HAP-1 (cell line): ENCODE results near the gene SYNGR3.

ENCODE experiments used
- DNase-seq, 2 experiments: peaks; one replicate each; pipeline ENCODE4 v3.0.0-alpha.2; 2016 to 2020; ENCODE audit warnings: low spot score in 2 of 2
- H3K27me3 ChIP-seq: fragments of 250-450 bp; sonication (Bioruptor Pico); 2 replicates; pipeline ENCODE4 v1.5.1; 2020; ENCODE audit warnings: low read depth, mild to moderate bottlenecking, moderate library complexity
- H3K36me3 ChIP-seq: fragments of 250-450 bp; sonication (Bioruptor Pico); replicated peaks from 2 replicates; pipeline ENCODE4 v1.5.1; 2020; ENCODE audit warnings: mild to moderate bottlenecking
- H3K4me1 ChIP-seq: fragments of 250-450 bp; sonication (Bioruptor Pico); 2 replicates; pipeline ENCODE4 v1.5.1; 2020; ENCODE audit warnings: mild to moderate bottlenecking
- H3K4me3 ChIP-seq: fragments of 250-450 bp; sonication (Bioruptor Pico); 2 replicates; pipeline ENCODE4 v1.5.1; 2020; ENCODE audit warnings: mild to moderate bottlenecking, moderate library complexity
- H3K9me3 ChIP-seq: fragments of 250-450 bp; sonication (Bioruptor Pico); 2 replicates; pipeline ENCODE4 v1.5.1; 2020; ENCODE audit warnings: mild to moderate bottlenecking, moderate library complexity
- in situ Hi-C: fragments of 300-500 bp; cut with MboI; formaldehyde crosslinking; loops from 3 replicates; pipeline ENCODE4 v1.14.3; 2020; ENCODE audit warnings: low sequenced_read_pairs, inconsistent platforms, mixed read lengths

The SYNGR3 gene

DNA sequence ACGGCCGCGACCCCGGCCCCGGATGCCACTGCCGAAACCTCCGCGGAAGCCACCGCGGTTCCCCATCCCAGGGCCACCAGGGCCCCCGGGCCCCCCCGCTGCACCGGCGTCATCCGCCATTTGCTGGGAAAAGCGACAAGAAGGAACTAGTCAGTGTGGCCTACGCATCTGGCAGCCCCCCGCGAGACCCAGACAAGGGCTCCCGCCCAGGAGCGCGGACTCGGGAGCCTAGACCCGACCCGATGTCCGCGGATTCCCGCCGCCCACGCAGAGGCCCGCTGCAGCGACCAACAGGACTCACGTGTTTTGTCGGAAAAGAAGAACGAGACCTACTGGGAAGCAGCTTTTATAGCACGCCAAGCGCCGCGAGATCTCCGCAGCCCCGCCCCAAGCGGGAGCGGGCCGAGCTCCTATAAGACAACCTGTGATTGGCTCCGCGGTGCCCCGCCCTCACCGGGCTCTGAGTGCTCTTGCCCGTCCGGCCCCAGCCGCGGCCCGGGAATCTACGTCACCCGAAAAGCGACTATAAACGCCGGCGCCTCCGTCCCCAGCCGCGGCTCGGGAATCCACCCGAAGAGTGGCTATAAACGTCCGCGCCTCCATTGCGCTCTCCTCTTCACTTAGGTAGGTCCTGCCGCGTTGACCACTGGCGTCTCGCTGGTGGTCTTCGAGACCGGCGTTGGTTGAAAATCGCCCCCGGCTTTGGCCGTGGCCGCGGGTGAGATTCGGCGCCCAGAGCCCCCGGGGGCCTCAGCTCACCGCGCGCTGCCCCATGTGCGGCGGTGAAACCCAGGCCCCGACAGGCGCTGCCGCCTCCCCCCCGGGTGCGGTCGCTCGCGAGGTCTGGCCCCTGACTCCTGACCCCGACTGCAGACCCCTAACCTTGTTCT, 25.0 kb upstream of the SYNGR3 start, which contains the start of gene RPS2:
Gene RPS2 (minus strand): TSS at position 321 of the 890 bp plus-strand sequence. CDS start 201 bp downstream, at position 120.
- Histone ChIP-seq H3K9me3 (no peaks in the 10 kb centered on the region), H3K36me3 (peaks cover 52% of the 10 kb centered on the region), H3K4me1 (peaks cover 32% of the 10 kb centered on the region), H3K27me3 (no peaks in the 10 kb centered on the region), H3K4me3 (peak within 1 kb of the TSS; percentile 100)
- DNase-seq: peak; percentile 93 to 98
- in situ Hi-C loops: no loop called here

DNA sequence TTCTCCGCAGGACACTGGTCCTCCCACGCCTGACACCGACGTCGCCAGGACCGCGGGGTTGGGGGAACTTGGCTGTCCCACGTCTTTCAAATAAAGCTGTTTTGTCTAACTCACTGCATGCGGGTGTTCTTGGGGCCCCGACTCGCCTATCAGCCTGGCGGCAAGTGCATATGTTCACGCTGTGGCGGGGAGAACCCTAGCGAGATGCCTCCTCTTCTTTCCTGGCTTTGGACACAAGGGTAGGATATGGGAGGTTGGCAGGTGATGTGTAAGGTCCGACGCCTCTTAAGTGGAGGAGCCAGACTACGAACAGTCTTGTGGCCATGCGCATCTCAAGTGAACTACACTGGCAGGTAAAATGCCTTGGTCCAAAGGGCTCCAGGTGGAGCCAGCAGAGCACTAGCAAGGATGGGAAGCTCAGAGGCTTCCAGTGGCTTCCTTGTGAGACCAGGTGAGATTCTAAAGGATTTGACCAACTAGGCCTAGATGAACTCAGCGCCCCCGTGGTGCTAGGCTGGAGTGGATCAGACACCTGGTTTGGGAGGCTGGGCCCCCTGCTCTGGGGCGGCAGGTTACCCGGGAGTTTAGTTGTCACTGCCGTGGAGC, 24.3 kb upstream of the SYNGR3 start:
- in situ Hi-C loops: no loop called here
- Histone ChIP-seq H3K36me3 (peaks cover 51% of the 10 kb centered on the region), H3K4me3 (peak overlapping the region; percentile 100), H3K9me3 (no peaks in the 10 kb centered on the region), H3K4me1 (peaks cover 29% of the 10 kb centered on the region), H3K27me3 (no peaks in the 10 kb centered on the region)
- no peak for DNase-seq

DNA sequence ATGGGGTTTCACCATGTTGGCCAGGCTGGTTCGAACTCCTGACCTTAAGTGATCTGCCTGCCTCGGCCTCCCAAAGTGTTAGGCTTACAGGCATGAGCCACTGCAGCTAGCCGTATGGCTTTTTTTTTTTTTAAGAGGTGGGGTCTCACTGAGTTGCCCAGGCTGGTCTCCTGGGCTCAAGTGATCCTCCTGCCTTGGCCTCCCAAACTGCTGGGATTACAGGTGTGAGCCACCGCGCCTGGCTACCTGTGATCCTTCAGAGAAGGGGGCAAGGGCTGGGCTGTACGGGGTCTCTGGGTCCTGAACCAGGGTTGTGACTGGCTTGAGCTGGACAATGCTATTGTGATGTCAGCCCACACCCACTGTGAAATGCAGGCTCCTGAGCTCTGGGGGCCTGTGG, 23.3 kb upstream of the SYNGR3 start, which contains the start of gene RNF151:
Gene RNF151 (plus strand): TSS at position 397 of the 400 bp plus-strand sequence. CDS start 26 bp downstream, outside the sequence.
- Histone ChIP-seq H3K4me1 (peaks cover 21% of the 10 kb centered on the region), H3K9me3 (no peaks in the 10 kb centered on the region), H3K36me3 (peaks cover 43% of the 10 kb centered on the region), H3K4me3 (peak within 1 kb of the TSS; percentile 100), H3K27me3 (no peaks in the 10 kb centered on the region)
- in situ Hi-C loops: no loop called here
- DNase-seq: no peak

DNA sequence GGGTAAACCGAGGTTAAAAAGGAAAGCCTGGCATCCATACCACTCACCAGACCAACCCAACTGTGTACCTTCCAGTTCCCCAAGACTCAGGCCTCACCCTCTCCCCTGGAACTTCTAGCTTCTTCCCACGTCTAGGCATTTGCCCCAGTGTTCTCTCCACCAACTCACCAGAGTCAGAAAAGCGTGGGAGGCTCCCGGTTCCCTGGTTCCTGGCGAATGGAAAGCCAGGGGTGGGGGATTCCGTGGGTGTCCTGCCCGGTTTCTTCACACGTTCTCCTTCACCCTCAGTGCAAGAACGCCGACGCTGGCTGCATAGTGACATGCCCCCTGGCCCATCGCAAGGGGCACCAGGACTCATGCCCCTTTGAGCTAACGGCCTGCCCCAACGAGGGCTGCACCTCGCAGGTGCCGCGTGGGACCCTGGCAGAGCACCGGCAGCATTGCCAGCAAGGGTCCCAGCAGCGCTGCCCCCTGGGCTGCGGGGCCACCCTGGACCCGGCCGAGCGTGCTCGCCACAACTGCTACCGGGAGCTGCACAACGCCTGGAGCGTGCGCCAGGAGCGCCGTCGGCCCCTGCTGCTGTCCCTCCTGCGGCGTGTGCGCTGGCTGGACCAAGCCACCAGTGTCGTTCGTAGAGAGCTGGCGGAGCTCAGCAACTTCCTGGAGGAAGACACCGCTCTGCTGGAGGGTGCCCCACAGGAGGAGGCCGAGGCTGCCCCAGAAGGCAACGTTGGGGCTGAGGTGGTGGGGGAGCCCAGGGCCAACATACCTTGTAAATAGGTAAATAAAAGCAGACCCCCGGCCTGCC, 21.4 kb upstream of the SYNGR3 start:
- Histone ChIP-seq H3K9me3 (no peaks in the 10 kb centered on the region), H3K4me3 (no peak overlapping the region), H3K36me3 (peaks cover 28% of the 10 kb centered on the region), H3K4me1 (peaks cover 6% of the 10 kb centered on the region), H3K27me3 (no peaks in the 10 kb centered on the region)
- in situ Hi-C loops: no loop called here
- no peak for DNase-seq

DNA sequence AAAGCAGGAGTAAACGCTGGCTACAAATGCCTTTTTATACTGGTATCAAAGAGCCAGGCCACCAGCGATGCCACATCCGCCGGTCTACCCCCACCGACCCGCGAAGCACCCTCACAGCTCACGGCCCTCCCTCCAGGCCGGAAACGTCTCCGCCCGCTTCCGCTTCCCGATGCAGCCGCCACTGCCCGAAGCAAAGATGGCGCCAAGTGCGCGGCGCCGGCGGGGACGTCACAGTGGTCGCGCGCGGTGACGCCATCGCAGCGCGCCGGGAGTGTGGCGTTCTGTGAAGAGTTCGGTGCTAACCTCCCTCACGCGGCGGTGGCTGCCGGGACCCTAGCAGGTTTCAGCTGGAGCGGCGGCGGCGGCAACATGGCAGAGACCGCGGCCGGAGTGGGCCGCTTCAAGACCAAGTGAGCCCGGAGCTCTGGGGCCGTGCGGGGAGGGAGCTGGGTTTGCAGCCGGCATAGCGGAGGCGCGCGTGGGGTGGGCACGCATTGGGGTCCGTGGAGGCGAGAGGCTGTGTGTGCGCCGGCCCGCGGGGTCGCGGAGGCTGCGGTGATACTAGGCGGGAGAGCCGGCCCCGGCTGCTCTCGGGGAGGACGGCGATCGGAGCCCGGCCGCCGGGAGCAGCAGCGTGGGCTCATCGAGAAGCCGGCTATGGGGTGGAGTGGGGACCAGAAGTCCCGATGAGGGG, 17.8 kb upstream of the SYNGR3 start, which contains the start of gene TBL3:
Gene TBL3 (plus strand): TSS at position 258 of the 694 bp plus-strand sequence. CDS start 112 bp downstream, at position 370.
- Histone ChIP-seq H3K36me3 (peaks cover 31% of the 10 kb centered on the region), H3K4me1 (no peaks in the 10 kb centered on the region), H3K27me3 (no peaks in the 10 kb centered on the region), H3K9me3 (no peaks in the 10 kb centered on the region), H3K4me3 (peak within 1 kb of the TSS; percentile 100)
- DNase-seq: peak; percentile 86 to 95
- in situ Hi-C loops: no loop called here

DNA sequence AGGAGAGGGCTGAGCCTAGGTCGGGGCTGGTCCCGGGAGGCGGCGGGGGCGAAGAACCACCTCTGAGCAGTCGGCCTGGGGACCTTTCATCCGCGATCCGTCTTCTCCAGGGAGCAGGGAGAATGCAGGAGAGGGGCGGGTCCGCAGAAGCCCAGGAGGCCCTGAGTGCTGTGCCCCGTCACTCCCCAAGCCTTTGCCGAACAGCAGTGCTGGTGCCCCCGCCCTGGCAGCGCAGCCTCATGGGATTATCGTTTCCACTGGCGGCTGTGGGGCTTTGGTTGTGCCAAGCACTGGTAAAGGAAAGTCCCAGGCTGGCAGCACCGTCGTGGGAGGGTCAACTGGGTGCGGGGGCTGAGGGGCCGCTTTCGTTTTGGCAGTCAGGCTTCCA, 17.3 kb upstream of the SYNGR3 start:
- Histone ChIP-seq H3K4me1 (no peaks in the 10 kb centered on the region), H3K27me3 (no peaks in the 10 kb centered on the region), H3K9me3 (no peaks in the 10 kb centered on the region), H3K36me3 (peaks cover 35% of the 10 kb centered on the region), H3K4me3 (peak overlapping the region; percentile 100)
- in situ Hi-C loops: no loop called here
- peak in 1 of 2 experiments; percentile 48 for DNase-seq

DNA sequence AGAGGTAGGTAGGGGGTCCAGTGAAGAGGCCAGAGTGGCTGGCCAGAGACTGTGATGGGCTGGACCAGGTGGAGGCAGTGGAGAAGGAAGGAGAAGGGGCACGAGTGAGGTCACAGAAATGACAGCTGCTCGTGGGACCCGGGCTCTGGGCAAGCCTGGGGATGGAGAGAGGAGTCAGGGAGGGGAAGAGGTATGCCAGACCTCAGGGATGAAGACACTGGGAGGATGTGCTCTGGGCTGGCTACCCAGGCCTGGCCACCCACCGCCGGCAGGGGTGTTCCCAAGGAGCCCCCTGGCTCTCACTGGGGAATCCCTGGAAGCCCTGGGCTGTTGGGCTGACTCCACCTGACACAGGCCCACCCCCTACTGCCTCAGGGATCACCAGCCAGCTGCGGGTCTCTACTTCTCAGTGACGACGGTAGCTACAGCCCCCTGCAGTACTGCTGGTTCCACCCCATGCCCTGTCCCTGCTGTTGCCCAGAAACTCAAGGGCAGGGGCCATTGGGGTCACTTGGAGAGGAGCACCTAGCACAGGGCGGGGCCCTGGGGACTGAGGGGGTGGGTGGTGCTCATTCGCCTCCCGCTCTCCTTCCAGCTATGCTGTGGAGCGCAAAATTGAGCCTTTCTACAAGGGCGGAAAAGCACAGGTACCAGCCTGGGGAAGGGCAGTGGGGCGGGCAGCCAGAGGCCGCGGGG, 16.2 kb upstream of the SYNGR3 start:
- H3K9me3 ChIP-seq: no peaks in the 10 kb centered on the region
- in situ Hi-C loops: no loop called here
- H3K4me3 ChIP-seq: no peak overlapping the region
- no peaks in the 10 kb centered on the region for H3K27me3 ChIP-seq
- no peak for DNase-seq
- H3K36me3 ChIP-seq: peaks cover 45% of the 10 kb centered on the region
- H3K4me1 ChIP-seq: no peaks in the 10 kb centered on the region

DNA sequence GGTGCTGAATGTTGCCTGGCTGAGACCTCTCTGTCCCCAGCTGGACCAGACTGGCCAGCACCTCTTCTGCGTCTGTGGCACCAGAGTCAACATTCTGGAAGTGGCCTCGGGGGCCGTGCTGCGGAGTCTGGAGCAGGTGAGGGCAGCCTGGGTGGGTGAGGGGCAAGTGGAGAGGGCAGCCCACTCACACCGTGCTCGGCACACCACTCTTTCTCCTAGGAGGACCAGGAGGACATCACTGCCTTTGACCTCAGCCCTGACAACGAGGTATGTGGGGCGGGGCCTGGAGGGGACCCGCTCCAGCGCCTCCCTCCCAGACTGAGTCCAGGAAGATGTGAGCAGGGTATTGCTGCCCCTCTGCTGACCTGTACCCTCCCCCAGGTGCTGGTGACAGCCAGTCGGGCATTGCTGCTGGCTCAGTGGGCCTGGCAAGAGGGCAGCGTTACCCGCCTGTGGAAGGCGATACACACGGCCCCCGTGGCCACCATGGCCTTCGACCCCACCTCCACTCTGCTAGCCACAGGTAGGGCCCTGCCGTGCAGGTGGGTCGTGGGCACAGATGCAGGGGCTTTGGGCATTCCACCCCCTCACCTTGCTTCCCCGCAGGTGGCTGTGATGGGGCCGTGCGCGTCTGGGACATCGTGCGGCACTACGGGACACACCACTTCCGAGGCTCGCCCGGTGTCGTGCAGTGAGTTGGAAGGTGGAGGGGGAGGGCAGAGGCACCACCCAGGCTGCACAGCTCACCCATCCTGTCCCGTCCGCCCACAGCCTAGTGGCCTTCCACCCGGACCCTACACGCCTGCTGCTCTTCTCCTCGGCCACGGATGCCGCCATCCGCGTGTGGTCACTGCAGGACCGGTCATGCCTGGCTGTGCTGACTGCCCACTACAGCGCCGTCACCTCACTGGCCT, 15.4 kb upstream of the SYNGR3 start:
- Histone ChIP-seq H3K27me3 (no peaks in the 10 kb centered on the region), H3K4me1 (no peaks in the 10 kb centered on the region), H3K4me3 (no peak overlapping the region), H3K9me3 (no peaks in the 10 kb centered on the region), H3K36me3 (peaks cover 48% of the 10 kb centered on the region)
- DNase-seq: no peak
- in situ Hi-C loops: loop anchor here (25.0 kb wide), 1 partner anchor 538 kb away; the partner anchor contains the start of genes AMDHD2 and ATP6V0C

DNA sequence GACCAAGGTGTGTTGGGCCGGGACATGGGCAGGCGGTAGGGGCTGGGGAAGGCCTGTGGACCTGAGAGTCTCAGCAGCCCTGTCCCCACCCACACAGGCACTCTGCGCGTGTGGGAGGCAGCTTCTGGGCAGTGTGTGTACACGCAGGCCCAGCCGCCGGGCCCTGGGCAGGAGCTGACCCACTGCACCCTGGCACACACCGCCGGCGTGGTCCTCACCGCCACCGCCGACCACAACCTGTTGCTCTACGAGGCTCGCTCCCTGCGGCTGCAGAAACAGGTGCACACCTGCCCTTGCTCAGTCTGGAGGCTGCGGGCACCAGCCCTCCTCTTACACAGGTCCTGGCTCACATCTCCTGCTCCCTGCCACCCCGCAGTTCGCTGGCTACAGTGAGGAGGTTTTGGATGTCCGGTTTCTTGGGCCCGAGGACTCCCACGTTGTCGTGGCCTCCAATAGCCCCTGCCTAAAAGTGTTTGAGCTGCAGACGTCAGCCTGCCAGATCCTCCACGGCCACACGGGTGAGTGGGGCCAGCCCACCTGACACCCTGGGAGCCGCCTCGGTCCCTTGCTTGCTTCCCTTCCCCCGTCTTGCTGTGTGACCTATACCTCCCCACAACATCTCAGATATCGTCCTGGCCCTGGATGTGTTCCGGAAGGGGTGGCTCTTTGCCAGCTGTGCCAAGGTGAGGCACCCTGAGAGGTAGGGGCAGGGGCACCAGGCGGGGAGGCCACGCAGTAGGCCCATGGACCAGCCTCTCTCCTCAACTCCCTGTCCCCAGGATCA, 14.1 kb upstream of the SYNGR3 start:
- H3K36me3 ChIP-seq: peaks cover 48% of the 10 kb centered on the region
- H3K4me1 ChIP-seq: no peaks in the 10 kb centered on the region
- DNase-seq: no peak
- H3K4me3 ChIP-seq: no peak overlapping the region
- in situ Hi-C loops: loop anchor here (25.0 kb wide), 1 partner anchor 537 kb away; the partner anchor contains the start of genes AMDHD2 and ATP6V0C
- H3K27me3 ChIP-seq: peaks cover 4% of the 10 kb centered on the region
- H3K9me3 ChIP-seq: no peaks in the 10 kb centered on the region

DNA sequence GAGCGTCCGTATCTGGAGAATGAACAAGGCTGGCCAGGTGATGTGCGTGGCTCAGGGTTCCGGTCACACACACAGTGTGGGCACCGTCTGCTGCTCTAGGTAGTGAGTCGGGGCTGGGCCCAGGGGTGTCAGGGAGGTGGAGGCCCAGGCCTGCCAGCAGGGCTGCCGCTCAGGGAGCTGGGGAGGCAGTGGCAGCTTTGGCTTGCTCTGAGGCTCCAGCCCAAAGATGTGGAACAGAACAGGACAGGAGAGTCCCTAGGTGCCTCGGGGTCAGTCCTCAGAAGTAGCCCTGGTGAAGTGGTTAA, 13.6 kb upstream of the SYNGR3 start:
- Histone ChIP-seq H3K27me3 (peaks cover 9% of the 10 kb centered on the region), H3K9me3 (no peaks in the 10 kb centered on the region), H3K36me3 (peaks cover 48% of the 10 kb centered on the region), H3K4me1 (no peaks in the 10 kb centered on the region), H3K4me3 (no peak overlapping the region)
- in situ Hi-C loops: loop anchor here (25.0 kb wide), 1 partner anchor 536 kb away; the partner anchor contains the start of genes AMDHD2 and ATP6V0C
- DNase-seq: no peak
